Stimulated activated CD8-positive, alpha-beta memory T cell treated with anti-CD3 and anti-CD28 coated beads, Interleukin-15, amount 100 ng/mL, for 24 hours (primary cell): ENCODE data around the gene ZNF423.
"Not testable (repeated sequence)": the region's sequence is repeated elsewhere in the genome, so short reads cannot be mapped to it uniquely, and the experiment has no call there.

Source experiments
- DNase-seq: peaks from one replicate; pipeline ENCODE4 v3.0.0-alpha.2; 2020; ENCODE audit warnings: low read depth

The ZNF423 gene

DNA sequence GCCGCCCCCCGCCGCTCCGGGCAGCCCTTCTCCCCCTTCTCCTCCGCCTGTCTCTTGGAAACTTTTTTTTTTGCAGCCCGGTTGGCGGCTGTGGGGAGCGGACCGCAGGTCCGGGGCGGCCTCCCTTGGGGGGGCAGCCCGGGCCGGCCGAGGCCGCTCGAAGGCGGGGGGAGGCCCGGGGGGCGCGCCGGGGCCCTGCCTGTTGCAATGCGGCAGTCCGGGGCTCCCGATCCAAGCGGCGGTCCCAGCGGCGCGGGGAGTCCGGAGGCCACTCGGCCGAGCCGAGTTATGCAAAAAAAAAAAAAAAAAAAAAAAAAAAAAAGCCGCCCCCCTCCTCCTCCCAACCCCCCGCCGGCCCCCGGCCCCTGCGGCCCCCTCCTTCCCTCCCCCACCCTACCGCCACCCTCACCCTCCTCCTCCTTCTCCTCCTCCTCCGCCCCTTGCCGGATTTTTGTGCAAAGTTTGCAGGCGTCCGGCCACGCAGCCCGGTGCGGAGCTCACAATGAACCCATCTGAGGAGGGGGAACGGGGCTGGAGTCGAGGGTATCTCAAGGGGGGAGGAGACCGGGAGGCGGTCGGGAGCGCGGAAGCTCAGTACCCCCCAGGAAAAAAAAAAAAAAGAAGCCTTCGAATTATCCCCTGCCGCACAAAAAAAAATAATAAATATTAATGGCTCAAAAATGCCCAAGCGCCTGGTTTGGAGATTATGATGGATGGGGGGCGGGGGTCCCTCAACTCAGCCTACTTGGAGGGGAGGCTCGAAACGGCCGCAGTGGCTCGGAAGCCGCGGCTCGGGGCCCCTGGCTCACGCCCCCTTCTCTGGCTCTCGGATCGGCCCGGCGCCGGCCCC is at the start of gene ZNF423:
ZNF423 (minus strand) TSS at position 291 of the 850 bp plus-strand sequence. CDS start 338 bp downstream, outside the sequence.
- no peak for DNase-seq

DNA sequence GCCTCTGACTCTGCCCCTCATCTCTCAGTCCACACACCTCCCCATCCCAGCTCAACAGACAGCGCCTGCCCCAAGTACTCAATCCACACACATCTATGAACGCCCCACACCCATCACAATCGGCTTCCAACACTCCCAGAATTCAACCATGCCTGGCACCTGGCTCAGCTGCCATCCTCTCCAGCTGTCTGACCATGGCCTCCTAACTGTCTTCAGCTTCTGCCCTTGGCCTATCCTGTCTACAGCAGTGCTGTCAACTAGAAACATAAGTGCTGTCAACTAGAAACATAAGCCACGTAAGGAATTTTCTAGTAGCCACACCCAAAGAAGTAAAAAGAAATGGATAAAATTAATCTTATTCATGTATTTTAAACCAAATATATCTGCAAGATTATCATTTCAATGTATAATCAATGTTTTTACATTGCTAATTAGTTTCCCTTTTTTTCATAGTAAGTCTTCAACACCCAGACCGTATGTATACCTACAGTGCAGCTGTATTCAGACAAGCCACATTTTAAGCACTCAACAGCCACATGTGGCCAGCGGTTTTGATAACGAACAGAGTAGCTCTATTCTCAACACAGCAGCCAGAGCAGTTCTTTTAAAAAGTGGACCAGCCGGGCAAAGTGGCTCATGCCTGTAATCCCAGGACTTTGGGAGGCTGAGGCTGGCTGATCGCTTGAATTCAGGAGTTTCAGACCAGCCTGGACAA is 48.6 kb upstream of the ZNF423 start:
- DNase-seq = no peak

DNA sequence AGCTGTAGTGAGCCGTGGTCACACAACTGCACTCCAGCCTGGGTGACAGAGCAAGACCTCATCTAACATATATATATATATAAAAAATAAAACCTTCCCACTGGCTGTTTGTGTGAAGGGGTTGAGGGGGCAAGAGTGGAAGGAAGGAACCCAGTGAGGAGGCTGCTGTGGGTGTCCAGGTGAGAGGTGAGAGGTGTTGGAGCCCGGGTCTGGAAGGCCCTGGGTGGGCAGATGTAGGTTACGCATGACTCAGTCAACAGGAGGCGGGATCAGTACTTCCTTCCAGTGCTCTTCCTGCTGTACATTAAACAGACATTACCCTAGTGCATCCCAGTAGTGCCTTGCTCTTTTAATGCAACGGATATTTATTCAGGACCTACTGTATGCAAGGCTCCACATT is 47.0 kb upstream of the ZNF423 start:
- no peak for DNase-seq

DNA sequence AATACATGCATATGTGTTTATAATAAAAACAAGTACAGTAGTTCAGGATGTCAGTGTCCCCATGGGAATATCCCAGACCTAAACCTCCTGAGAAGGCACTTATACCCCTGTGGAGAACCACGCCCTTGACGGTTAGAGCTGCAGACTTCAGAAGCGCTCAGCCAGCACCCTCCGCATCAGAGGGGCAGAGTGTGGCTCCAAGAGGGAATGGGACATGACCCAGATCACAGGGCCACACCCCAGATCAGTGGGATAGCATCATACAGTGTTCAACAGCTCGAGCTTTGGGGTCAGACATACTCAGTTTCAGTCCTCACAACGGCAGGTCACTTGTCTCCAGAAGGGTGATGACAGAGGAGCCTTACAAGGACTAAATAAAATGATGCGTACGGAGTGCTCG is 45.8 kb upstream of the ZNF423 start:
- no peak for DNase-seq

DNA sequence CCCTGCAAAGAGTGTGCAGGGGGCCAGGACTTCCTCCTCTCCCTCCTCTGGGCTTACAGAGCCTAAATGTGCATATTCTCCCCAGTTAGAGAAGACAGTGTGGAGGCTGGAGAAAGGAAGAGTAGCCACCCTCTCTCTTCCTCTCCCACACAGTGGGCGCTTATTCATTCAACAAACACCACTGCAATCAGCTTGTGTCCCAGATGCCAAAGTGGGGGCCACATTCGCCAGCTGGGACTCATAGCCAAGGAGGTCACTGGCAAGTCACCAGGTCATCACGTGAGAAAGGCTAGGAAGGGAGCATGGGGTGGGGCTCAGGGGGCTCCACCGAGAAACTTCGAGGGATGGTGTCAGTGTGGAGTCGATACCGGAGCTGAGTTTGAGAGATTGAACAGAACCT is 45.0 kb upstream of the ZNF423 start:
- DNase-seq = no peak

DNA sequence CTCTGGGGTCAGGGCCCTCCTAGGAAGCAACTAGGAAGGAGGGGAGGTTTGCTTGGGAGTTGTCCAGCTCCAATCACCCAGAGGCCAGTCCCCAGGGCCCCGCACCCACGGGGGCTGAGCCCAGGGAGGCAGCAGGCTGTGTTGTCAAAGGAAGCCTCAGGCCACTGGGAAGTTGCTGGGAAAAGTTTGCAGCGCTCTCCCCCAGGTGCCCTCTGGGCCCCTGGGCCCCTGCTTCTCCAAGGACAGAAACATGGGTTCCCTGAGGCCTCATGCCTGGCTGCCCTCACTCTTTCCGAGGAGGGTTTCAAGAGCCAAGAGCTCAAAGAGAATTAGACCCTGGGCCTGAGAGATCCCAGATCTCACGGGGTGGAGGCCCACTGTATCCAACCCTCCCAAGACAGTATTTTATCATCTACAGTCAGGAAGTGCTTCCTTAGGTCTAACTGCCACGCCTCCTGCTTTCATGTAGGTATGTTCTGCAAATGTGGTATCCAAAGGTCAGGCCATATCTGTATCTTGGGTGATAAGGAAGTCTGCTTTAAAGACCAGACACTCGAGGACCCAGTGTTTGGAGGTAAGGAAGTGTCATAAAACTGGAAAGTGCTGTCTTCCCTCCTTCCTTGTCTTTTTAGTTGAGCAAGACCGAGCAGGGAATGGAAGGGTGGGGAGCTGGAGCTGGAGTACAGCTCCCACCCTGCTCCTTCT is 44.2 kb upstream of the ZNF423 start:
- DNase-seq = no peak

DNA sequence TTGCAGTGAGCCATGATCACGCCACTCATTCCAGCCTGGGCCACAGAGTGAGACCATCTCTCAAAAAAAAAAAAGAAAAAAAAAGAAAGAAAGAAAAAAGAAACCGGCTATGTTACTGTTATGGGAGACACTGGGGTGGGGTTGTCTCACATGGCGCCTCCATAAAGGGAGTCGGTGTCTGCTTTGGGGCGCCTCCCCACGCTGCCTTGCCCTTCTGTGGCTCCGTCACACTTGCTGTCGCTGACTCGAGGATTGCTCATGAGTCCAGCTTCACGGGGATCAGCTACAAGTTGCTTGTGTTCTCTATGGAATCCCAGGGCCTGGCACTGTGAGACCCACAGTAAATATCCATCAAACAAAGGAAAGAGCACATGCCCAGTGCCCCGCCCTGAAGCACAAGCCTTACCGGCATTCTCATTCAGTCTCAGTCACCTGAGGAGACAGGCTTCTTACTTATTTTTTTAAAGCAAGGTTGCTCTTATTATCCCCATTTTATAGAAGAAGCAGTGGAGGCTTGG is 40.6 kb upstream of the ZNF423 start:
- DNase-seq = no peak

DNA sequence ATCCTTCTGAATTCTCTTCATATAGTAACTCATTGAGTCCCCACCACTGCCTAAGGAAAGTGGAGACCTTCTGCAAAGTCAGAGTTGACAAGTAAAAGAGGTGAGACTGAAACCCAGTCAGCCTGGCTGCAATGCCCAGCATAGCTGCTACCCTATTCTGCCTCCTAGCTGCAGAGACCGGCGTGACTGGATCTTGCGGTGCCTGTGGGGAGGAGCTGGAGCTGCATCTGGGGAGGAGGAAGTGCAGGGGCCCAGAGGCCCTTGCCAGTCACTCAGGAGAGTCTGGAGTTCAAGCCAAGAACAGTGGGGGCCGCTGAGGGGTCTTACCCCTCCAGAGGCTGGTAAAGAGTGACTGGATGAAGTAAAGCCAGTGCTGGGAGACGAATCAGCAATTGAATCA is 35.0 kb upstream of the ZNF423 start:
- no peak for DNase-seq

DNA sequence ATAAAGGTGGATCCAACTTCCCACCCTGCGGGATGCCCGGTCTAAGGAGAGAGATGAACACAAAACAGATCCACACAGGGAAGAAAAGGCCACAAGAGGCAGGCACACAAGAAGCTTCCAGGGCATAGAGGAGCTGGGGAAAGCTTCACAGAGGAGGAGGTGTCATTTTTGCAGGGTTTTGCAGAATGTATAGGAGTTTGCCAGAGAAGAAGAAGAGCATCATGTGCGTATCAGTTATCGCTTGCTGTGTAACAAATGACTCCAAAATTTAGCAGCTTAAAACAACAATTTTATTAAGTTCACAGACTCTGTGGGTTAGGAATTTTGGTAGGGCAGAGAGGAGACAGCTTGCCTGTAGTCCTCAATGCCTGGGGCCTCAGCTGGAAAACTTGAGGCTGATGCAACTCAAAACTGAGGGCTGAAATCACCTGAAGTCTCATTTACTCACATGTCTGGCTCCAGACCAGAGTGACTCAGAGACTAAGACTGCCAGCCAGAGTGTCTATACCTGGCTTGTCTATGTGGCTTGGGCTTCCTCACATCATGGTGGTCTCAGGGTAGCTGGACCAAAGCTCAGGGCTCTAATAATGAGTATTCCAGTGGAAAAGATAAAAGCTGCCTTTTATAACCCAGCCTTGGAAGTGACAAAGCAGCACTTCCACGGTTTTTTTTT is 33.9 kb upstream of the ZNF423 start:
- no peak for DNase-seq

DNA sequence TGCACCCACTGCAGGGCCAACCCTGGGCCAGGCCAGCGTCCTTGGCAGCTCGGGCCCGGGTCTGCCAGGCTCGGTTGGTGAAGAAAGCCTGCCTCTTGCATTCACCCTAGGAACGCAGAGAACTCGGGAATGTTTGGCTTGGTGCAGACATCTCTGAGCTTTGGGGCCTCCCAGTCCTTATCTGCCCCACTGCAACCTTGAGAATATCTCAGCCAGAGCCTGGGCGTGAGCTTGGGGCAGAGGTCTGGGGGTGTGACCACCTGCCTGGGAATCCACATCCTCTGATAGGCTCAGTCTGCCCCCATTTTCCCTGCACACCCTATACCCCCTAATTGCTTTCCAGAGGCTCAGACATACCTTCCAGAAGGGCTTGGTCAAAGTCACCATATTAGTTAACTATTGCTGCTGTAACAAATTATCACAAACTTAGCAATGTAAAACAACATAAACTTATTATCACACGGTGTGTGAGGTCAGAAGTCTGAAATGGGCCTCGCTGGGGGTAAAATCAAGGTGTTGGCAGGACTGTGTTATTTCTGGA is 30.7 kb upstream of the ZNF423 start:
- no peak for DNase-seq

DNA sequence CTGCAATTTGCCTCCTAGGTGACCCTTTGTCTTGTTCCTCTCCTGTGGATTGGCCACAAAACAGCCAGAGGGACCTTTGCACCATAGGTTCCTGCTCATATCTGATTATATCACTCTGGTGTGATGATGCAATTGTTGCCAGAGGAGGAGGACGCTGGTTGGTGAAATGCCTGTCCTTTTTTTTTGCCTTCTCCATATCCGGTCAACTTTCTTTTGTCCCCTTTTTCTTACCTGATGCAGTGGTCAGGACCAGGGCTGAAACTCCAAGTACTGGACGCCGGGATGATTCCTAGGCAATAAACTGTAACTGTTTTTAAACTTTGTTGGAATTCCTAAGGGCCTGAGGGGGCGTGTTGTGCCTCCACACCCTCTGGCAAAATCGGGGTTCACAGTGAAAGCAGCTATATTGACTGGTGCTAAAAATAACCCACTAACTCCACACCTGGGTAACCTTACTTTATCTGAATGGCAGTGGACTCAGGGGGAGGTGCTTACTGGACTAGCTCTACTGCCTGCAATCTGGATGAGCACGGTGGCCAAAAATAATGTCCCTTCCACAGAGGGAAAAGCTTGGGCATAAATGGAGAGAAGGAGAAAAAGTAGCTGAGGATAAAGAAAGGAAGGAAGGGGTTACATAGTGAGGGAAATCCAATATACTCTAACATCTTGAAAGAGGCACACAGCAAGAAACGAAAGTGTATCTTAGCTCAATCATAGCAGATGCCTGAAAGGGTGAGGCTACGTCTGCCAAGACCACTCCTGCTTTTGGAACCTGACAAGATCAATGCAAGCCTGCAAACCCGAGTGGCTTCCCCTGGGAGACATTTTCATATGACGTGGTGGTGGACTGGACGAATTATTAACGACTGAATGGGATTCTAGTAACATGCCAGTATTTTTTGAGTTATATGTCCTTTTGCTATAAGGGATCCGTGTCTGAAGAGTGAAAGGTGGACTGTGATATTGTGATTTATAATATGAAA is 28.4 kb upstream of the ZNF423 start:
- DNase-seq = no peak

DNA sequence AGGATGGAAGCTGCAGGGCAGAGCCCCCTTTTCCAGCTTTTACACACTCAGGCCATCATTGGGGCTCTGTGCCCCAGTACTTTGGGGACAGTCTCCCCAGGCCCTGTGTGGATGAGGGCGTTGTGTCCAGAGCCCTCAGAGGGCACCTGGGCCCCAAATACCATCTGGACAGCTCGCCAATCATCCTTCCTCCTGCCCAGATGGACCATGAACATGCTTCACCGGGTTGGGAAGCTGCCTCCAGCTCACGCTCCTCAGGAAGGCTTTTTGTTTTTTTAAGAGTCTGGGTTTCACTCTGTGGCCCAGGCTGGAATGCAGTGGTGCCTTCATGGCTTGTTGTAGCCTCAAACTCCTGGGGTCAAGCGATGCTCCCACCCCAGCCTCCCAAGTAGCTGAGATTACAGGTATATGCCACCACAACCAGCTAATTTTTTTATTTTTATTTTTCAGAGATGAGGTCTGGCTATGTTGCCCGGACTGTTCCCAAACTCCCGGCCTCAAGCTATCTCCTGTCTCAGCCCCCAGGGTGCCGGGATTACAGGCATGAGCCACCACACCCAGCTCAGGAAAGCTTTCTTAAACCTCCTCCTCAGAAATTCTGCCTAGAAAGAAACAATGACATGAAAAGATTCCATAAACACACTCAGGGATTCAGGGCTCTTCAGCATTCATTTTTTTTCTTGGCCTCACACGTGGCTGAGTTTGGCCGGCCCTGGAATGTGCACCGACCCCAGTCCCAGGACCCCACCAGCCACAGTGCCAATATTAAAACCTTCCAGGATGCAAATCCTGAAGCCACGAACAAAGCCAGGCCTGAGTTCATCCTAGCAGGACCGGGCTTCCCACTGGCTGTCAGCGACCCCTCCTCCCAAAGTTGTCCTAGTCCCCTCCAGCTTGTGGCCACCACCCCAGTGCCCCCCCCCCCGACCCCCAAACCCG is 27.4 kb upstream of the ZNF423 start:
- DNase-seq = no peak

DNA sequence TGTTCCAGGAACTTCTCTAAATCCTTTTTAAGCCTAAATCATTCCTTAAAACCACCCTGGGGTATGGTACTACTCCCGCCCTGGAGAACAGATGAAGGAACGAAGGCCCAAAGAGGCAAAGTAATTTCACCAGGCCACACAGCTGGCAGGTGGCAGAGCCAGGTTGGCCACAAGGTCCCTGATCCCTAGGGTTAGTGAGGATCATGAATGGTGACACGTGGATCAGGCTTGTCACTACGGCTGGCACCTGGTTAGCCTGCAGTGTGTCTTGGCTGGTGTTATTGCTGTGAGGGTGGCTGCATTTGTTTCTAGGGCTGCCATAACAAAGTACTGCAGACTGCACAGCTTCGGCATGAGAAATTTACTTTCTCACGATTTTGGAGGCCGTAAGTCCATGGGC is 26.0 kb upstream of the ZNF423 start:
- DNase-seq = no peak

DNA sequence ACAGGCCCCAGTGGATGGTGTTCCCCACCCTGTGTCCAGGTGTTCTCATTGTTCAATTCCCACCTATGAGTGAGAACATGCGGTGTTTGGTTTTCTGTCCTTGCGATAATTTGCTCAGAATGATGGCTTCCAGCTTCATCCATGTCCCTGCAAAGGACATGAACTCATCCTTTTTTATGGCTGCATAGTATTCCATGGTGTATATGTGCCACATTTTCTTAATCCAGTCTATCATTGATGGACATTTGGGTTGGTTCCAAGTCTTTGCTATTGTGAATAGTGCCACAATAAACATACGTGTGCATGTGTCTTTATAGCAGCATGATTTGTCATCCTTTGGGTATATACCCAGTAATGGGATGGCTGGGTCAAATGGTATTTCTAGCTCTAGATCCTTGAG is 22.6 kb upstream of the ZNF423 start:
- not testable (repeated sequence) for DNase-seq

DNA sequence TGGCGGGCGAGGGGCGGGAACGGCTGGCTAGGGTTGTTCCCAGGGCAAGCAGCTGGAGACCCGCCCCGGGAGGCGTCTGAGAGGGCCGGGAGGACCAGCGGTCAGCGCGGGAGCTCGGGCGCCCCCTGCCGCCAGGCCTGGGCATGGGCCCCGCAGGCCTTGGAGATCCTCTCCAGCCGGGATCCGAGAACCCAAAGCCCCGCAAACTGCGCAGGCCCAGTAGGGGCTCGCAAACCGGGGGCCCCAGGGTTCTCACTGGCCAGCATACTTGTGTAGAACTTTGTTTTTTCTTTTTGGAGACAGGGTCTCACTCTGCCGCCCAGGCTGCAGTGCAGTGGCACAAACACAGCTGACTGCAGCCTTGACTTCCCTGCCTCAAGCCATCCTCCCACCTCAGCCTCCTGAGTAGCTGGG is 20.8 kb upstream of the ZNF423 start:
- no peak for DNase-seq

DNA sequence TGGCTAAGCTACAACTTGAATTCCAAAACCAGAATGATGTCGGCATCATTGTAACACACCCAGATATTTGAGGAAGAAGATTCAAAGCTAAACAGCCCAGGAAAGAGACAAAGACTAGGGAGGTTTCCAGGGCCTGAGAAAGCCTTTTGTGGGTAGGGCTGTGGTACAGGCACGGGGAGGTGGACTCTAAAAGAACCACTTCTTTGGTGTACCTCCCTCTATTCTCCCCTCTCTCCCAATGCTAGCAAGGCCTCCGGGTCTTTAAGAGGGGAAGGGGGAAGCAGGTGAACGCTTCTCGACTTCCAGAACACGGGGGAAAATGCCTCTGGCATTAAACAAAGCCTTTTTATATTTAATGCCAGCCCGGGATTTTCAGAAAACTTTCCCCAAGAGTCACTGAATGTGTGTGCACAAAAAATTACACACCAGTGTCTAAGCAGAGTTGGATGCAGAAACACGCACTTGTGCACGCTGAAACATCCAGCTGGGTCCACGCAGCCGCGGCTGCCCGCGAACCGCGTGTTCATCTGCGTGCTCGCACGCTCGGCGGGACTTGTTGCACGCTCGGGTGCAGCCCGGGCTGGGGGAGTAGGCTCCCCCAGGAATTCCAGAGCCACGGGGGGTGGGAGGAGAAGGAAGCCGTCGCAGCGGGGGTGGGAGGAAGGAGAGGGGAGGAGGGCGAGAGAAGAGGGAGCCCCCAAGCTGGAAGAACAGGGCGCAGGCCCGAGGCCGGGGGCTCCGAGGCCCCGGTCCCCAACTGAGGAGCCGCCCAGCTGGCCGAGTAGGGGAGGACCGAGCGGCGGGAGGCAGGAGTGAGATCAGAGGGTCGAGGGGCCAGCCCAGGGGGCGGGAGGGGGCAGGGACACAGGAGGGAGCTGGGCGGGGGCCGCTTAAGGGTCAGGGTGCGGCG is 20.1 kb upstream of the ZNF423 start:
- DNase-seq = no peak

DNA sequence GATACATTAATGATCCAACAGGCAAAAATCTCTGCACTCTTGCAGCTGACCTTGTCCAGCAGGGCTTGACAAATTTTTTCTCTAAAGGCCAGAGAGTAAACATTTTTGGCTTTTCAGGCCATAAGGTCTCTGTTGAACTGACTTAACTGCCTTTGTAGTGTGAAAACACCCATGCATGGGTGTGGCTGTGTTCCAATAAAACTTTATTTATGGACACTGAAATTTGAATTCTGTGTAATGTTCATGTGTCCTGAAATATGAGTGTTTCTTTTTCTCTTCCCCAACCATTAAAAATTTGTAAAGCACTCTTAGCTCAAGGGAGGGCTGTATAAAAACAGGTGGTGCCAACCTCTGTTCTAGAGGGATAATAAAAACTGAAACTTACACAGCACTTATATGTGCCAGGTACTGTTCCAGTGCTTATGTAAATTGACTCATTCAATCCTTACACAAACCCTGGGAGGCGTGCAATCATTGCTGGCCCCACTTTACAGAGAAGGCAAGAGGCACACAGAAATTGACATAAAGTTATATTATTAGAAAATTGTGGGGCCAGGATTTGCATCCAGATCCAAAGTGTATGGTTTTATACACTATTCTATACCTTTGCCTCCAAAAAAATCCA is 18.8 kb upstream of the ZNF423 start:
- no peak for DNase-seq

DNA sequence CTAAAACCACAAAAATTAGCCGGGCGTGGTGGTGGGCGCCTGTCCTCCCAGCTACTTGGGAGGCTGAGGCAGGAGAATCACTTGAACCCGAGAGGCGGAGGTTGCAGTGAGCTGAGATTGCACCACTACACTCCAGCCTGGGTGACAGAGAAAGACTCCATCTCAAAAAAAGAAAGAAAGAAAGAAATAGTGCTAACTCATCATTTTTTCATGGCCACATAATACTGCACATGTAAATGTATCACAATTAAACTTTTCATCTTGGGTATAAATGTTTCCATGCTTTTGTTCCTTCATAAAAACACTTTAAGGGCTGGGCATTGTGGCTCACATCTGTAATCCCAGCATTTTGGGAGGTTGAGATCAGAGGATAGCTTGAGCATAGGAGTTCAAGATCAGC is 15.9 kb upstream of the ZNF423 start:
- DNase-seq = not testable (repeated sequence)
